Activated naive CD4-positive, alpha-beta T cell treated with anti-CD3 and anti-CD28 coated beads, Interleukin-2, amount 50 U/mL, for 72 hours (primary cell): ENCODE measurements around the gene TGM2. TPM values are rescaled to one million over a fixed set of nuclear protein-coding genes. Genes with fewer than 3 reads are reported as not detected.

Experiments
- ATAC-seq, 2 donors: fragments of 150-1000 bp; cut with Tn5 transposase; 2 replicates each; pipeline ENCODE4 v1.10.0; 2021; ENCODE audit warnings: mild to moderate bottlenecking in 2 of 2, moderate library complexity in 2 of 2
- DNase-seq, 2 donors: peaks; one replicate each; pipeline ENCODE4 v3.0.0; 2021 to 2022; ENCODE audit warnings: low spot score in 2 of 2
- H3K27ac Mint-ChIP-seq, 2 donors: one replicate each; pipeline ENCODE4 v1.8.0; 2022; ENCODE audit warnings: mild to moderate bottlenecking in 2 of 2, mixed read lengths in 2 of 2
- H3K36me3 Mint-ChIP-seq, 2 donors: one replicate each; pipeline ENCODE4 v1.8.0; 2022; ENCODE audit warnings: mixed read lengths in 2 of 2
- H3K9me3 Mint-ChIP-seq, 2 donors: one replicate each; pipeline ENCODE4 v1.8.0; 2022; ENCODE audit warnings: mixed read lengths in 2 of 2
- total RNA-seq, 2 donors: library from RNA; stranded (reverse); gene quantifications; one replicate each; pipeline ENCODE4 v1.2.3, GENCODE V29; 2022

The TGM2 gene
- total RNA-seq, 2 donors from 2014 or later = 0.10 TPM; not detected in 1

GRCh38 chr20:38125157-38126056 is 39.7 kb downstream of the TGM2 start:
- no peak for ATAC-seq
- peak overlapping the region in 1 of 2 donors; percentile 65 for H3K27ac Mint-ChIP-seq
- H3K9me3 Mint-ChIP-seq = no peaks in the 10 kb centered on the region
- DNase-seq = peak in 1 of 2 donors; percentile 14
- no peaks in the 10 kb centered on the region for H3K36me3 Mint-ChIP-seq

- Mint-ChIP-seq H3K9me3 (no peaks in the 10 kb centered on the region), H3K36me3 (no peaks in the 10 kb centered on the region), H3K27ac (peak overlapping the region in 1 of 2 donors; percentile 9)
- peak in 1 of 2 donors; percentile 47 for DNase-seq
- ATAC-seq = no peak
Measured at GRCh38 chr20:38123021-38123587, 42.0 kb downstream of the TGM2 start.

GRCh38 chr20:38121741-38122140 is 43.3 kb downstream of the TGM2 start:
- ATAC-seq (no peak), DNase-seq (no peak)
- Mint-ChIP-seq H3K9me3 (no peaks in the 10 kb centered on the region), H3K27ac (no peak overlapping the region), H3K36me3 (no peaks in the 10 kb centered on the region)

- DNase-seq (no peak), ATAC-seq (no peak)
- no peaks in the 10 kb centered on the region for H3K9me3 Mint-ChIP-seq
- H3K36me3 Mint-ChIP-seq = no peaks in the 10 kb centered on the region
- H3K27ac Mint-ChIP-seq = no peak overlapping the region
Measured at GRCh38 chr20:38120625-38120988, 44.5 kb downstream of the TGM2 start.

GRCh38 chr20:38119446-38119845 is 45.6 kb downstream of the TGM2 start:
- Mint-ChIP-seq H3K9me3 (no peaks in the 10 kb centered on the region), H3K27ac (peak overlapping the region in 1 of 2 donors; percentile 13), H3K36me3 (no peaks in the 10 kb centered on the region)
- ATAC-seq = no peak
- no peak for DNase-seq

- H3K36me3 Mint-ChIP-seq = no peaks in the 10 kb centered on the region
- no peak overlapping the region for H3K27ac Mint-ChIP-seq
- DNase-seq = no peak
- H3K9me3 Mint-ChIP-seq = no peaks in the 10 kb centered on the region
- ATAC-seq = no peak
Measured at GRCh38 chr20:38117635-38118034, 47.4 kb downstream of the TGM2 start.

GRCh38 chr20:38117205-38117604 is 47.9 kb downstream of the TGM2 start:
- DNase-seq (no peak), ATAC-seq (no peak)
- no peak overlapping the region for H3K27ac Mint-ChIP-seq
- no peaks in the 10 kb centered on the region for H3K9me3 Mint-ChIP-seq
- no peaks in the 10 kb centered on the region for H3K36me3 Mint-ChIP-seq

- ATAC-seq (no peak), DNase-seq (no peak)
- Mint-ChIP-seq H3K27ac (no peak overlapping the region), H3K9me3 (no peaks in the 10 kb centered on the region), H3K36me3 (no peaks in the 10 kb centered on the region)
Measured at GRCh38 chr20:38116409-38117165, 48.5 kb downstream of the TGM2 start.

- no peaks in the 10 kb centered on the region for H3K9me3 Mint-ChIP-seq
- ATAC-seq (no peak), DNase-seq (no peak)
- H3K27ac Mint-ChIP-seq = no peak overlapping the region
- H3K36me3 Mint-ChIP-seq = no peaks in the 10 kb centered on the region
Measured at GRCh38 chr20:38115896-38116295, 49.2 kb downstream of the TGM2 start.

- H3K9me3 Mint-ChIP-seq = no peaks in the 10 kb centered on the region
- no peak for DNase-seq
- no peak overlapping the region for H3K27ac Mint-ChIP-seq
- ATAC-seq = no peak
- no peaks in the 10 kb centered on the region for H3K36me3 Mint-ChIP-seq
Measured at GRCh38 chr20:38115205-38115604, 49.9 kb downstream of the TGM2 start.

- H3K9me3 Mint-ChIP-seq = no peaks in the 10 kb centered on the region
- DNase-seq = no peak
- no peaks in the 10 kb centered on the region for H3K36me3 Mint-ChIP-seq
- no peak for ATAC-seq
- H3K27ac Mint-ChIP-seq = no peak overlapping the region
Measured at GRCh38 chr20:38114353-38114791, 50.7 kb downstream of the TGM2 start.

GRCh38 chr20:38113401-38114325 is 51.4 kb downstream of the TGM2 start:
- no peak for ATAC-seq

GRCh38 chr20:38112930-38113294 is 52.2 kb downstream of the TGM2 start:
- no peaks in the 10 kb centered on the region for H3K36me3 Mint-ChIP-seq
- no peak overlapping the region for H3K27ac Mint-ChIP-seq
- no peaks in the 10 kb centered on the region for H3K9me3 Mint-ChIP-seq
- DNase-seq (no peak), ATAC-seq (no peak)

More at GRCh38 chr20:38113401-38114325, 51.4 kb downstream of the TGM2 start:
- Mint-ChIP-seq H3K36me3 (no peaks in the 10 kb centered on the region), H3K27ac (peak overlapping the region in 1 of 2 donors; percentile 38), H3K9me3 (no peaks in the 10 kb centered on the region)
- no peak for DNase-seq

- DNase-seq (no peak), ATAC-seq (no peak)
- H3K36me3 Mint-ChIP-seq = no peaks in the 10 kb centered on the region
- no peaks in the 10 kb centered on the region for H3K9me3 Mint-ChIP-seq
- H3K27ac Mint-ChIP-seq = peak overlapping the region in 1 of 2 donors; percentile 22
Measured at GRCh38 chr20:38112261-38112929, 52.7 kb downstream of the TGM2 start.

- H3K9me3 Mint-ChIP-seq = no peaks in the 10 kb centered on the region
- DNase-seq (no peak), ATAC-seq (no peak)
- H3K27ac Mint-ChIP-seq = peak overlapping the region in 1 of 2 donors; percentile 22
- H3K36me3 Mint-ChIP-seq = no peaks in the 10 kb centered on the region
Measured at GRCh38 chr20:38111366-38112232, 53.5 kb downstream of the TGM2 start.
